HCT116 (cell line): ENCODE data around the gene KHDRBS1. TPM values are rescaled to one million over a fixed set of nuclear protein-coding genes. Genes with fewer than 3 reads are reported as not detected.

Experiments
- ATAC-seq: fragments of 200-7000 bp; cut with Tn5 transposase; 2 replicates; pipeline ENCODE4 v1.9.1; 2020; ENCODE audit warnings: mild to moderate bottlenecking, moderate library complexity
- BruUV-seq: library from RNA; stranded (reverse); fragments of 400-500 nt; replicated peaks from 2 replicates; lab custom pipeline; 2021; lab: Mats Ljungman, UMichigan
- CTCF ChIA-PET: fragments of 300-600 bp; sonication (Branson Sonifier 250); formaldehyde crosslinking; loops from one replicate; lab custom pipeline; 2021; ENCODE audit warnings: antibody characterized with exemption; lab: Charles Lee
- POLR2A ChIA-PET: fragments of 300-600, 350-600 bp; sonication (Branson Sonifier 250); formaldehyde crosslinking; loops from one replicate; lab custom pipeline; 2021; ENCODE audit warnings: antibody characterized with exemption; lab: Charles Lee
- RAD21 ChIA-PET, 2 experiments: fragments of 300-600 bp; sonication (Branson Sonifier 250); formaldehyde crosslinking; loops; one replicate each; lab custom pipeline; 2023; ENCODE audit warnings: low total read pairs in 2 of 2; ENCODE audit not compliant: uncharacterized antibody in 2 of 2, unreplicated experiment in 2 of 2, low non-redundant PET in 1 of 2; lab: Charles Lee
- DNase-seq: peaks from one replicate; pipeline ENCODE4 v3.0.0-alpha.2; 2010; ENCODE audit warnings: low read depth, low spot score
- H2AFZ ChIP-seq: fragments of 200-600 bp; shearing (Covaris generic), sonication (generic); 2 replicates; pipeline ENCODE4 v1.6.1; 2017; ENCODE audit warnings: low read depth, mixed run types, mixed read lengths, antibody characterized with exemption, low read length; ENCODE audit not compliant: poor library complexity, severe bottlenecking
- H3K27ac ChIP-seq: 2 replicates; pipeline ENCODE4 v1.5.1; 2012; ENCODE audit warnings: low read depth, low read length
- H3K27me3 ChIP-seq: fragments of 200-600 bp; sonication (generic); 2 replicates; pipeline ENCODE4 v1.6.1; 2016; ENCODE audit warnings: mixed run types, low read length, mixed read lengths; ENCODE audit not compliant: insufficient read depth
- H3K36me3 ChIP-seq, 2 experiments: fragments of 200-500 bp in 1 of 2; fragments of 200-600 bp in 1 of 2; sonication (Bioruptor generic) in 1 of 2; sonication (generic) in 1 of 2; 2 replicates each; pipeline versions ENCODE4 v1.5.1 to v1.6.1; 2014 to 2016; ENCODE audit warnings: low read length in 2 of 2, inconsistent platforms in 1 of 2, mixed read lengths in 1 of 2, mixed run types in 1 of 2; ENCODE audit not compliant: insufficient read depth in 2 of 2, control insufficient read depth in 1 of 2
- H3K4me1 ChIP-seq, 2 experiments: fragments of 200-600 bp in 1 of 2; sonication (generic) in 1 of 2; 2 replicates each; pipeline versions ENCODE4 v1.5.1 to v1.6.1; 2012 to 2017; ENCODE audit warnings: low read length in 2 of 2, inconsistent platforms in 1 of 2, mild to moderate bottlenecking in 1 of 2, mixed read lengths in 1 of 2, mixed run types in 1 of 2, moderate library complexity in 1 of 2; ENCODE audit not compliant: insufficient read depth in 2 of 2, control insufficient read depth in 1 of 2
- H3K4me2 ChIP-seq: fragments of 200-600 bp; sonication (generic); 2 replicates; pipeline ENCODE4 v1.6.1; 2017; ENCODE audit warnings: mixed run types, low read length, mixed read lengths
- H3K4me3 ChIP-seq, 2 experiments: fragments of 200-600 bp in 1 of 2; sonication (generic) in 1 of 2; replicated peaks in 1 of 2; 2 replicates each; pipeline ENCODE4 v1.5.1; 2011 to 2016; ENCODE audit warnings: low read length in 2 of 2, control low read depth in 1 of 2, low read depth in 1 of 2, mild to moderate bottlenecking in 1 of 2, mixed read lengths in 1 of 2, mixed run types in 1 of 2
- H3K79me2 ChIP-seq: fragments of 200-600 bp; sonication (generic); 2 replicates; pipeline ENCODE4 v1.6.1; 2017; ENCODE audit warnings: mild to moderate bottlenecking, mixed run types, low read length, moderate library complexity, mixed read lengths; ENCODE audit not compliant: insufficient read depth
- H3K9ac ChIP-seq: fragments of 200-600 bp; sonication (generic); 2 replicates; pipeline ENCODE4 v1.6.1; 2016; ENCODE audit warnings: low read length, mixed read lengths
- H3K9me2 ChIP-seq: fragments of 200-600 bp; sonication (generic), shearing (Covaris generic); 2 replicates; pipeline ENCODE4 v1.6.1; 2017; ENCODE audit warnings: mixed run types, mild to moderate bottlenecking, moderate library complexity; ENCODE audit not compliant: insufficient read depth
- H3K9me3 ChIP-seq, 2 experiments: fragments of 200-500 bp in 1 of 2; fragments of 200-600 bp in 1 of 2; sonication (Bioruptor generic) in 1 of 2; sonication (generic) in 1 of 2; 2 replicates each; pipeline ENCODE4 v1.6.1; 2014 to 2017; ENCODE audit warnings: low read length in 2 of 2, mixed read lengths in 2 of 2, inconsistent platforms in 1 of 2, low read depth in 1 of 2, mild to moderate bottlenecking in 1 of 2, mixed run types in 1 of 2, moderate library complexity in 1 of 2; ENCODE audit not compliant: control insufficient read depth in 1 of 2, insufficient read depth in 1 of 2
- H4K20me1 ChIP-seq: fragments of 200-600 bp; sonication (generic), shearing (Covaris generic); 2 replicates; pipeline ENCODE4 v1.6.1; 2017; ENCODE audit warnings: mixed run types, mild to moderate bottlenecking, moderate library complexity; ENCODE audit not compliant: insufficient read depth
- ATF3 ChIP-seq: IDR thresholded peaks from 2 replicates; pipeline ENCODE4 v1.6.1; 2012
- CEBPB ChIP-seq: IDR thresholded peaks from 2 replicates; pipeline ENCODE4 v1.6.1; 2012; ENCODE audit warnings: low read depth
- CTCF ChIP-seq, 3 experiments: fragments of 200-600 bp in 1 of 3; sonication (generic) in 1 of 3; IDR thresholded peaks in 2 of 3; conservative IDR thresholded peaks in 1 of 3; 2 replicates each; pipeline ENCODE4 v1.5.1; 2012 to 2017; ENCODE audit warnings: low read depth in 2 of 3, low read length in 2 of 3, antibody characterized with exemption in 1 of 3, borderline replicate concordance in 1 of 3, control low read depth in 1 of 3, mild to moderate bottlenecking in 1 of 3, mixed read lengths in 1 of 3, mixed run types in 1 of 3, moderate library complexity in 1 of 3; ENCODE audit not compliant: insufficient read depth in 1 of 3
- EGR1 ChIP-seq: IDR thresholded peaks from 2 replicates; pipeline ENCODE4 v1.6.1; 2012; ENCODE audit warnings: low read depth
- ELF1 ChIP-seq: IDR thresholded peaks from 2 replicates; pipeline ENCODE4 v1.6.1; 2012; ENCODE audit warnings: low read depth, borderline replicate concordance
- EZH2phosphoT487 ChIP-seq: fragments of 200-600 bp; IDR thresholded peaks from 2 replicates; pipeline ENCODE4 v1.6.1; 2018; ENCODE audit warnings: antibody characterized with exemption, borderline replicate concordance
- FOSL1 ChIP-seq: IDR thresholded peaks from 2 replicates; pipeline ENCODE4 v1.6.1; 2012; ENCODE audit warnings: low read depth
- MAX ChIP-seq: IDR thresholded peaks from 2 replicates; pipeline ENCODE4 v1.6.1; 2012
- POLR2AphosphoS5 ChIP-seq: IDR thresholded peaks from 2 replicates; pipeline ENCODE4 v1.6.1; 2011; ENCODE audit warnings: mild to moderate bottlenecking, low read depth, low read length, moderate library complexity
- RAD21 ChIP-seq: IDR thresholded peaks from 2 replicates; pipeline ENCODE4 v1.6.1; 2012; ENCODE audit warnings: low read depth, mild to moderate bottlenecking
- REST ChIP-seq: IDR thresholded peaks from 2 replicates; pipeline ENCODE4 v1.6.1; 2012; ENCODE audit warnings: low read depth
- SP1 ChIP-seq: IDR thresholded peaks from 2 replicates; pipeline ENCODE4 v1.6.1; 2012; ENCODE audit warnings: low read depth
- SRF ChIP-seq: IDR thresholded peaks from 2 replicates; pipeline ENCODE4 v1.6.1; 2012; ENCODE audit warnings: low read depth
- TCF7L2 ChIP-seq: IDR thresholded peaks from 2 replicates; pipeline ENCODE4 v1.7.0; 2011; ENCODE audit warnings: borderline replicate concordance, inconsistent platforms; ENCODE audit not compliant: insufficient read depth, insufficient read length; ENCODE audit errors: extremely low read depth
- YY1 ChIP-seq: IDR thresholded peaks from 2 replicates; pipeline ENCODE4 v1.6.1; 2011; ENCODE audit warnings: low read length, low read depth, moderate library complexity, mild to moderate bottlenecking; ENCODE audit not compliant: insufficient replicate concordance; ENCODE audit errors: extremely low read depth
- ZBTB33 ChIP-seq: IDR thresholded peaks from 2 replicates; pipeline ENCODE4 v1.6.1; 2011; ENCODE audit warnings: mild to moderate bottlenecking, low read length, moderate library complexity; ENCODE audit not compliant: insufficient replicate concordance; ENCODE audit errors: extremely low read depth
- ZNF274 ChIP-seq: fragments of 200-500 bp; sonication (Bioruptor generic); IDR thresholded peaks from 2 replicates; pipeline ENCODE4 v1.6.1; 2014; ENCODE audit warnings: mild to moderate bottlenecking, low read depth, low read length, inconsistent platforms
- intact Hi-C: fragments of 100-400 bp; cut with micrococcal nuclease; formaldehyde crosslinking; loops from 2 replicates; pipeline ENCODE4 v1.10.0; 2022
- total RNA-seq: library from RNA; stranded (reverse); gene quantifications from one replicate; pipeline ENCODE4 v1.2.1, GENCODE V29; 2021; ENCODE audit not compliant: unreplicated experiment

The KHDRBS1 gene
- total RNA-seq, 1 experiment from 2014 or later: 215 TPM

DNA sequence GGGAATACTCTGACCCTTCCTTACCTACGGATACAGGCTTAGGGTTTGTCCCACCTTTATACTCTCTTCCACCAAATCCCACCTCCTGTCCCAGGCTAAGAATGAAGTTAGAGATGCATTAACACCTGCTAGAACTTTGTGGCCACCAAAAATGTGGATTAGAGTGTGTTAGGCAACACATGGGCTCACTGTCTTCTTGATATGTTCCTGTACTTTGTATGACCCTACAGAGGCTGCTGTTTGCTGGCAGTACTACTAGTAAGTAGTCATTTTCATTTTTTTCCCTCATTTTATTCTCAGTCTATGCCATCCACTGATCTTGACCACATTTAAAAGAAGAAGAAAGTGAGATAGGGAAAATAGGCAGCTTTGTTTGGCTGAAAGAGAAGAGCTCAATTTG, 38.0 kb downstream of the KHDRBS1 start:
- Histone ChIP-seq H3K4me1 (no peaks in the 10 kb centered on the region), H3K9me2 (no peaks in the 10 kb centered on the region), H3K27ac (no peak overlapping the region), H3K36me3 (peaks cover 69 to 76% of the 10 kb centered on the region in 2 experiments), H3K9me3 (no peaks in the 10 kb centered on the region), H4K20me1 (0 out of 2 replicates have a peak, but pooled peaks cover 4% of the 10 kb centered on the region), H3K79me2 (peaks cover 56% of the 10 kb centered on the region), H3K4me3 (no peak overlapping the region), H3K27me3 (no peaks in the 10 kb centered on the region), H2AFZ (no peak overlapping the region), H3K9ac (no peak overlapping the region), H3K4me2 (no peak overlapping the region)
- no peak for ATAC-seq
- no TSS peak for BruUV-seq
- ChIA-PET CTCF (no interaction called here), RAD21 (no interaction called here), POLR2A (no interaction called here)
- intact Hi-C loops: no loop called here
- TF ChIP-seq MAX (no peak), ATF3 (no peak), TCF7L2 (no peak), SP1 (no peak), ZNF274 (no peak), SRF (no peak), REST (no peak), FOSL1 (no peak), EZH2phosphoT487 (no peak), POLR2AphosphoS5 (no peak), ZBTB33 (no peak), RAD21 (no peak), CEBPB (no peak), CTCF (IDR thresholded peaks at IDR 0.05 in 2 of 3, conservative IDR thresholded peaks at IDR 0.05 in 1 of 3; ENCODE audit: borderline replicate concordance in 1 of 3, insufficient read depth in 1 of 3, low read depth in 2 of 3, low read length in 2 of 3) (no peak), ELF1 (no peak), EGR1 (no peak), YY1 (no peak)
- no peak for DNase-seq
